Endothelial cell of umbilical vein (primary cell): Measurements from ENCODE around the gene GJA1. TPM values are rescaled to one million over a fixed set of nuclear protein-coding genes. Genes with fewer than 3 reads are reported as not detected.

Experiments used
- BruUV-seq: library from RNA; stranded (reverse); fragments of 400-500 nt; replicated peaks from 2 replicates; lab custom pipeline; 2021; lab: Mats Ljungman, UMichigan
- CTCF ChIA-PET: fragments of 300-600, 350-600 bp; sonication (Branson Sonifier 250); formaldehyde crosslinking; loops from one replicate; lab custom pipeline; 2021; ENCODE audit warnings: antibody characterized with exemption, inconsistent platforms; lab: Charles Lee
- POLR2A ChIA-PET: fragments of 300-600, 350-600 bp; sonication (Branson Sonifier 250); formaldehyde crosslinking; loops from one replicate; lab custom pipeline; 2021; ENCODE audit warnings: antibody characterized with exemption, inconsistent platforms; lab: Charles Lee
- DNase-seq: peaks from one replicate; pipeline ENCODE4 v3.0.0-alpha.2; 2011; ENCODE audit warnings: low read depth, low spot score
- FAIRE-seq: peaks from 2 replicates; lab custom pipeline; 2011; peaks lifted over from hg19 to GRCh38; lab: Jason Lieb, UNC
- H2AFZ ChIP-seq: 2 replicates; pipeline ENCODE4 v1.6.0; 2012; ENCODE audit warnings: low read depth, low read length, control low read depth, inconsistent platforms
- H3K27ac ChIP-seq: 2 replicates; pipeline ENCODE4 v1.5.1; 2011; ENCODE audit warnings: low read depth, mild to moderate bottlenecking, control low read depth, low read length, moderate library complexity; ENCODE audit not compliant: insufficient read depth
- H3K27me3 ChIP-seq, 2 experiments: 2 replicates each; pipeline versions ENCODE4 v1.6.0 to v1.6.1; 2011; ENCODE audit warnings: low read length in 2 of 2, mixed read lengths in 1 of 2; ENCODE audit not compliant: control insufficient read depth in 2 of 2, insufficient read depth in 2 of 2
- H3K36me3 ChIP-seq, 2 experiments: 2 replicates in 1 of 2; 3 replicates in 1 of 2; pipeline ENCODE4 v1.5.1; 2011; ENCODE audit warnings: low read length in 2 of 2, mild to moderate bottlenecking in 1 of 2, moderate library complexity in 1 of 2; ENCODE audit not compliant: control insufficient read depth in 2 of 2, insufficient read depth in 2 of 2; ENCODE audit errors: extremely low read depth in 1 of 2
- H3K4me1 ChIP-seq: 3 replicates; pipeline ENCODE4 v1.5.1; 2011; ENCODE audit warnings: mild to moderate bottlenecking, low read length; ENCODE audit not compliant: control insufficient read depth, insufficient read depth; ENCODE audit errors: extremely low read depth
- H3K4me2 ChIP-seq: 2 replicates; pipeline ENCODE4 v1.6.1; 2011; ENCODE audit warnings: low read length, control low read depth, mixed read lengths; ENCODE audit not compliant: insufficient read depth
- H3K4me3 ChIP-seq, 3 experiments: fragments of 200-600 bp in 1 of 3; sonication (generic), shearing (Covaris generic) in 1 of 3; replicated peaks in 1 of 3; 2 replicates each; pipeline ENCODE4 v1.5.1; 2011 to 2016; ENCODE audit warnings: control low read depth in 3 of 3, low read length in 3 of 3, mild to moderate bottlenecking in 2 of 3, inconsistent platforms in 1 of 3, low read depth in 1 of 3, moderate library complexity in 1 of 3; ENCODE audit not compliant: insufficient read depth in 1 of 3
- H3K79me2 ChIP-seq: 2 replicates; pipeline ENCODE4 v1.6.0; 2012; ENCODE audit warnings: low read length, inconsistent platforms; ENCODE audit not compliant: control insufficient read depth, insufficient read depth
- H3K9ac ChIP-seq: replicated peaks from 2 replicates; pipeline ENCODE3; 2011; ENCODE audit warnings: low read length, control low read depth; ENCODE audit not compliant: insufficient read depth; ENCODE audit errors: extremely low read depth
- H3K9me1 ChIP-seq: replicated peaks from 3 replicates; pipeline ENCODE4 v1.6.0; 2011; ENCODE audit warnings: mild to moderate bottlenecking, low read length; ENCODE audit not compliant: control insufficient read depth, insufficient read depth; ENCODE audit errors: extremely low read depth
- H3K9me3 ChIP-seq: replicated peaks from 2 replicates; pipeline ENCODE4 v1.5.1; 2012; ENCODE audit warnings: low read length, inconsistent platforms; ENCODE audit not compliant: control insufficient read depth, insufficient read depth
- H4K20me1 ChIP-seq: replicated peaks from 2 replicates; pipeline ENCODE3; 2011; ENCODE audit warnings: mild to moderate bottlenecking, low read length; ENCODE audit not compliant: control insufficient read depth, insufficient read depth; ENCODE audit errors: extremely low read depth
- CTCF ChIP-seq, 2 donors: IDR thresholded peaks; 1 replicate in 1 of 2; 2 replicates in 1 of 2; pipeline ENCODE4 v1.5.1; 2011; ENCODE audit warnings: low read length in 2 of 2, mild to moderate bottlenecking in 2 of 2, moderate library complexity in 2 of 2, control low read depth in 1 of 2, inconsistent platforms in 1 of 2, low read depth in 1 of 2; ENCODE audit not compliant: insufficient read depth in 1 of 2; ENCODE audit errors: extremely low read depth in 1 of 2
- EZH2 ChIP-seq: IDR thresholded peaks from 2 replicates; pipeline ENCODE4 v1.6.1; 2012; ENCODE audit warnings: borderline replicate concordance, low read depth, mild to moderate bottlenecking, moderate library complexity, low read length, inconsistent platforms; ENCODE audit not compliant: severe bottlenecking
- FOS ChIP-seq: IDR thresholded peaks from 2 replicates; pipeline ENCODE4 v1.6.1; 2011; ENCODE audit warnings: mild to moderate bottlenecking, low read length, moderate library complexity, borderline replicate concordance; ENCODE audit not compliant: insufficient read depth
- GATA2 ChIP-seq: IDR thresholded peaks from 2 replicates; pipeline ENCODE4 v1.7.0; 2011; ENCODE audit warnings: low read depth, mild to moderate bottlenecking, moderate library complexity, mixed read lengths, low read length; ENCODE audit not compliant: insufficient read length, insufficient read depth
- JUN ChIP-seq: IDR thresholded peaks from 2 replicates; pipeline ENCODE4 v1.6.1; 2011; ENCODE audit warnings: borderline replicate concordance, low read depth; ENCODE audit not compliant: insufficient read length, insufficient read depth
- MAX ChIP-seq: IDR thresholded peaks from 2 replicates; pipeline ENCODE4 v1.6.1; 2011; ENCODE audit not compliant: insufficient read depth, insufficient read length
- MYC ChIP-seq: IDR thresholded peaks from one replicate; pipeline ENCODE4 v1.6.1; 2011; ENCODE audit warnings: mild to moderate bottlenecking, low read depth, low read length
- POLR2A ChIP-seq: IDR thresholded peaks from 2 replicates; pipeline ENCODE4 v1.6.1; 2012; ENCODE audit warnings: low read depth, mild to moderate bottlenecking, control low read depth, low read length
- POLR2AphosphoS5 ChIP-seq: IDR thresholded peaks from 2 replicates; pipeline ENCODE4 v1.6.1; 2012; ENCODE audit warnings: low read depth, mild to moderate bottlenecking, control low read depth, low read length, moderate library complexity; ENCODE audit not compliant: insufficient read depth
- dilution Hi-C: fragments of 300-500 bp; cut with MboI; formaldehyde crosslinking; loops from one replicate; pipeline ENCODE4 v1.15.0; 2019; ENCODE audit warnings: low sequenced_read_pairs; ENCODE audit not compliant: extremely low pct_ligation_motif_present
- intact Hi-C: fragments of 100-400 bp; cut with micrococcal nuclease; formaldehyde crosslinking; loops from one replicate; pipeline ENCODE4 v1.10.0; 2022
- polyA plus RNA-seq, 4 experiments: library from polyadenylated mRNA; depleted of rRNA in 3 of 4; stranded (reverse) in 3 of 4; unstranded in 1 of 4; fragments of >200 nt; gene quantifications; 2 replicates each; pipeline versions ENCODE4 v1.2.1 to v1.2.3, GENCODE V29; 2011 to 2012; ENCODE audit warnings: missing spikeins in 1 of 4
- total RNA-seq: library from RNA; stranded (reverse); gene quantifications from 2 replicates; pipeline ENCODE4 v1.2.3, GENCODE V29; 2021

The GJA1 gene
- total and polyA plus RNA-seq, 2 donors (not counting 3 experiments of a cell fraction or from before 2014, with no cell fraction given), result 185 to 235 TPM

- H3K4me1 ChIP-seq, result no peaks in the 10 kb centered on the region
- ChIA-PET POLR2A (no interaction called here), CTCF (interaction anchor here (0.9 to 1.9 kb wide), 5 partner anchors 17 to 785 kb away, joined by 3 to 17 read pairs (median 4); no protein-coding TSS in a partner anchor)
- H3K36me3 ChIP-seq, result no peaks in the 10 kb centered on the region
- intact Hi-C loops, result loop anchor here (2.0 kb wide), 1 partner anchor 345 kb away; no protein-coding TSS in a partner anchor
- no peaks in the 10 kb centered on the region for H3K9me1 ChIP-seq
- H2AFZ ChIP-seq, result no peak overlapping the region
- H3K27ac ChIP-seq, result no peak overlapping the region
- no peak overlapping the region for H3K4me3 ChIP-seq
- FAIRE-seq, result no peak
- H3K9ac ChIP-seq, result no peak overlapping the region
- BruUV-seq, result no TSS peak
- H3K79me2 ChIP-seq, result no peaks in the 10 kb centered on the region
- TF ChIP-seq CTCF (IDR thresholded peaks at IDR 0.05; ENCODE audit: extremely low read depth in 1 of 2, insufficient read depth in 1 of 2, low read depth in 1 of 2, low read length in 2 of 2) (no peak), POLR2AphosphoS5 (no peak), POLR2A (no peak), FOS (no peak), MAX (no peak), EZH2 (no peak), JUN (no peak), MYC (no peak), GATA2 (no peak)
- dilution Hi-C loops, result no loop called here
- no peaks in the 10 kb centered on the region for H3K27me3 ChIP-seq
- H3K9me3 ChIP-seq, result no peaks in the 10 kb centered on the region
- DNase-seq, result no peak
- H3K4me2 ChIP-seq, result no peak overlapping the region
- H4K20me1 ChIP-seq, result no peaks in the 10 kb centered on the region
These were observed 35.5 kb upstream of the GJA1 start for GRCh38 chr6:121399966-121400365.
